ENCODE measurements around the gene SUFU. TPM values are rescaled to one million over a fixed set of nuclear protein-coding genes. Genes with fewer than 3 reads are reported as not detected.

Gene SUFU
- total RNA-seq, 1 donor from 2014 or later, result 19.9 TPM

DNA sequence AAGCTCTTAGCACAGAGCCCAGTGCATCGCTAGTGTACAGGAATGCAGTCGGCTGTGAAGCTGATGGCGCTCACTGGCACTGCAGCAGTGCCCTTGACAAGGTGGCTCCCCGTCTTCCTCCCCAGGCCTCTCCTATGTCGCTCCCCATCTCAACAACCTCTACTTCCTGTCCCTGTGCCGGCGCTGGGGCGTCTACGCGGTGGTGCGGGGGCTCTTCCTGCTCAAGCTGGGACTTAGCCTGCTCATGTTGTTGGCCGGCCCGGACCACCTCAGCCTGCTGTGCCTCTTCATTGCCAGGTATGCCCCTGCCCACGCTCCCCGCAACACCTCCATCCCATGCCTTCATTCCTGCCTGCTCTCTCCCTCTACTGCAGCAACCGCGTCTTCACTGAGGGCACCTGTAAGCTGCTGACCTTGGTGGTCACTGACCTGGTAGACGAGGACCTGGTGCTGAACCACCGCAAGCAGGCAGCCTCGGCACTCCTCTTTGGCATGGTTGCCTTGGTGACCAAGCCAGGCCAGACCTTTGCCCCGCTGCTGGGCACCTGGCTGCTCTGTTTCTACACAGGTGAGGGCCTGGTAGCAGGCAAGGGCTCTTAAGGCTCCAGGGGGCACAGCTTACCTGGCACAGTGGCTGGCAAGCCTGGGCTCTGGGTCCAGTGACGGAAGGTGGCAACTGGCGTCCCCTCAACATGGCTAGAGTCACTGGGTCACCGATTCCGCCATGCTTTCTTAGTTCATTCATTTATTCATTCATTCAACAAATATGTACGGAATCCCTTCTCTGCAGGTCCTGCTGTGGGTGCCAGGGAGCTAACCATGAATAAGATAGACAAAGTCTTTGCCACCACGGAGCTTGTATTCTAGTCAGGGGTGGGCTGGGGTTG lies 30.1 kb upstream of the SUFU start:
- peaks cover 8% of the 10 kb centered on the region for H3K9me3 Mint-ChIP-seq (ENCODE audit: unreplicated experiment)
- TF ChIP-seq CTCF (IDR thresholded peaks at IDR 0.05; ENCODE audit: partially characterized antibody, unreplicated experiment), result no peak
- H3K4me3 Mint-ChIP-seq (ENCODE audit: unreplicated experiment), result no peak overlapping the region
- peaks cover 7% of the 10 kb centered on the region for H3K27me3 Mint-ChIP-seq (ENCODE audit: unreplicated experiment)
- H3K36me3 Mint-ChIP-seq (ENCODE audit: unreplicated experiment), result no peaks in the 10 kb centered on the region
- no peak overlapping the region for H3K27ac Mint-ChIP-seq (ENCODE audit: unreplicated experiment)
- peaks cover 2% of the 10 kb centered on the region for H3K4me1 Mint-ChIP-seq (ENCODE audit: low read depth, unreplicated experiment)
- no peak for DNase-seq

GRCh38 chr10:102475451-102476040 lies 28.2 kb upstream of the SUFU start:
- peak overlapping the region; percentile 1 for H3K27ac Mint-ChIP-seq (ENCODE audit: unreplicated experiment)
- peaks cover 16% of the 10 kb centered on the region for H3K9me3 Mint-ChIP-seq (ENCODE audit: unreplicated experiment)
- H3K27me3 Mint-ChIP-seq (ENCODE audit: unreplicated experiment), result peaks cover 8% of the 10 kb centered on the region
- no peak for DNase-seq
- peaks cover 4% of the 10 kb centered on the region for H3K4me1 Mint-ChIP-seq (ENCODE audit: low read depth, unreplicated experiment)
- no peak for TF ChIP-seq CTCF (IDR thresholded peaks at IDR 0.05; ENCODE audit: partially characterized antibody, unreplicated experiment)
- H3K36me3 Mint-ChIP-seq (ENCODE audit: unreplicated experiment), result no peaks in the 10 kb centered on the region
- no peak overlapping the region for H3K4me3 Mint-ChIP-seq (ENCODE audit: unreplicated experiment)

GRCh38 chr10:102476466-102477141 lies 27.2 kb upstream of the SUFU start:
- H3K27me3 Mint-ChIP-seq (ENCODE audit: unreplicated experiment), result peaks cover 7% of the 10 kb centered on the region
- peaks cover 5% of the 10 kb centered on the region for H3K4me1 Mint-ChIP-seq (ENCODE audit: low read depth, unreplicated experiment)
- no peak overlapping the region for H3K27ac Mint-ChIP-seq (ENCODE audit: unreplicated experiment)
- no peak for TF ChIP-seq CTCF (IDR thresholded peaks at IDR 0.05; ENCODE audit: partially characterized antibody, unreplicated experiment)
- H3K9me3 Mint-ChIP-seq (ENCODE audit: unreplicated experiment), result peaks cover 16% of the 10 kb centered on the region
- DNase-seq, result no peak
- H3K36me3 Mint-ChIP-seq (ENCODE audit: unreplicated experiment), result no peaks in the 10 kb centered on the region
- H3K4me3 Mint-ChIP-seq (ENCODE audit: unreplicated experiment), result no peak overlapping the region

DNA sequence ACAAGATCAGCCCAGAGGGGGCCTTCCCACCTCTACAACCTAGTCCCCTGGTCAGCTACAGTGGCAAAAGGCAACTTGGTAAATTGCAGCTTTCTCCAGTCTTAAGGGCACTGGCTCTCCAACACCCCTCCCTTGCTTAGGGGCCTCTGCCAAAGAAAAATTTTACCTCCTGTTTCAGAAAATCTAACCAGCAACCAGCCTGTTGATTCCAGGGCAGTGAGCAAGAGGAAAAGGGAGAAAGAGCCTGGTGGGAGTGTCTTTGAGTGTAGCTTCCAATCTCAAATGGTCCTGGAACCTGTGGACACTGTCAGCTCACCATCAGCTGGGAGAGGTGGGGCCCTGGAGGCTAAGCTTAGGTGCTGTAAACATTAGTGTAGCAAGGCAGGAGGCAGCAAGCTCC lies 24.1 kb upstream of the SUFU start:
- Mint-ChIP-seq H3K36me3 (ENCODE audit: unreplicated experiment) (no peaks in the 10 kb centered on the region), H3K4me1 (ENCODE audit: low read depth, unreplicated experiment) (peaks cover 5% of the 10 kb centered on the region), H3K9me3 (ENCODE audit: unreplicated experiment) (peaks cover 16% of the 10 kb centered on the region), H3K4me3 (ENCODE audit: unreplicated experiment) (no peak overlapping the region), H3K27ac (ENCODE audit: unreplicated experiment) (no peak overlapping the region), H3K27me3 (ENCODE audit: unreplicated experiment) (peaks cover 4% of the 10 kb centered on the region)
- TF ChIP-seq CTCF (IDR thresholded peaks at IDR 0.05; ENCODE audit: partially characterized antibody, unreplicated experiment), result no peak
- DNase-seq, result no peak
